LNCaP clone FGC (cell line): ENCODE results near the gene TAF4.
"Not testable (repeated sequence)": the region's sequence is repeated elsewhere in the genome, so short reads cannot be mapped to it uniquely, and the experiment has no call there.

Experiments
- DNase-seq: peaks from one replicate; pipeline ENCODE4 v3.0.0-alpha.2; 2011; ENCODE audit warnings: low read depth
- H3K4me3 ChIP-seq: 2 replicates; pipeline ENCODE4 v1.5.1; 2011; ENCODE audit warnings: mild to moderate bottlenecking, low read depth, low read length, control low read depth
- TF ChIP-seq, protein P1 (sequence below): IDR thresholded peaks from 2 replicates; pipeline ENCODE4 v1.5.1; 2012; ENCODE audit warnings: mild to moderate bottlenecking; ENCODE audit not compliant: control insufficient read depth, insufficient read depth; ENCODE audit errors: extremely low read depth

The TAF4 gene

DNA sequence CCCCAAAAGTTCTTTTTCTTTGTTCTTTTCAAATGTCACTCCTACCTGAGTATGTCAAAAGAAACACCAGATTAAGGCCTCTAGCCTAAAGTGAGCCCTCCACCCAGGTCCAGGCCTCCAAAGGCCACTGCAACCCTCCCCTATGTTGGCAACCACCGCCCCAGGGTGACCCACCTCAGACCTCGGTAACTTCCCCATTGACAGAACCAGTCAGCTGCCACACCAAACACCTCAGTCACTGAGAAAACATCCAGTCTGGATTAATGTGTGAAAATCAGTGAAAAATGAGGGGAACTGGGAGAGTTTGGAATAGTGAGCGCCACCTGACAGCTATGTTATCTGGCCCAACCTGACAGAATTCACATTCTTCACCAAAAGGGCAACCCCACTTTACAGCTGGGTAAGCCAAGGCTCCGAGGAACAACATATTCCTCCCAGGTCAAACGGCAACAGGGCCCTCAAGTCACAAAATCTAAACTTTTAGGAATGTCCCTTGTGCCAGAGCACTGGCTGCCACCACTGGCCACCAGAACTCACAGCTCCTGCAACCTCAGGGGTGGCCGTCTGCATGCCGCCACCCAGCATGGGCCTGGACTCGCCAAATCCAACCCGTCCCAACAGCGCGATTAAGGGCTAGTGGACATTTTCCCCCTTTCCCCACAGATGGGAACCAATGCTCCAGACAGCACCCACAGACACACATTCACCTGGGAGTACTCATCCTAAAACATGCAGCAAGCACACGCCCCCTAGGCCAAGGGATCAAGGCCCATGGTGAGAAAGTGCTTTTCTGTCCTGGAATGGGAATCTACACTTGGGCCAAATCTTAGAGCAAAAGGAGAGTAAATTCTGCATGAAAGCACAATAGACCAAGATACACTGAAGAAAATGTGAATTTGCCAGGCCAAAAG lies 4.8 kb downstream of the TAF4 start:
- no peak for DNase-seq
- TF ChIP-seq, protein P1, sequence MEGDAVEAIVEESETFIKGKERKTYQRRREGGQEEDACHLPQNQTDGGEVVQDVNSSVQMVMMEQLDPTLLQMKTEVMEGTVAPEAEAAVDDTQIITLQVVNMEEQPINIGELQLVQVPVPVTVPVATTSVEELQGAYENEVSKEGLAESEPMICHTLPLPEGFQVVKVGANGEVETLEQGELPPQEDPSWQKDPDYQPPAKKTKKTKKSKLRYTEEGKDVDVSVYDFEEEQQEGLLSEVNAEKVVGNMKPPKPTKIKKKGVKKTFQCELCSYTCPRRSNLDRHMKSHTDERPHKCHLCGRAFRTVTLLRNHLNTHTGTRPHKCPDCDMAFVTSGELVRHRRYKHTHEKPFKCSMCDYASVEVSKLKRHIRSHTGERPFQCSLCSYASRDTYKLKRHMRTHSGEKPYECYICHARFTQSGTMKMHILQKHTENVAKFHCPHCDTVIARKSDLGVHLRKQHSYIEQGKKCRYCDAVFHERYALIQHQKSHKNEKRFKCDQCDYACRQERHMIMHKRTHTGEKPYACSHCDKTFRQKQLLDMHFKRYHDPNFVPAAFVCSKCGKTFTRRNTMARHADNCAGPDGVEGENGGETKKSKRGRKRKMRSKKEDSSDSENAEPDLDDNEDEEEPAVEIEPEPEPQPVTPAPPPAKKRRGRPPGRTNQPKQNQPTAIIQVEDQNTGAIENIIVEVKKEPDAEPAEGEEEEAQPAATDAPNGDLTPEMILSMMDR, result no peak
- no peak overlapping the region for H3K4me3 ChIP-seq

DNA sequence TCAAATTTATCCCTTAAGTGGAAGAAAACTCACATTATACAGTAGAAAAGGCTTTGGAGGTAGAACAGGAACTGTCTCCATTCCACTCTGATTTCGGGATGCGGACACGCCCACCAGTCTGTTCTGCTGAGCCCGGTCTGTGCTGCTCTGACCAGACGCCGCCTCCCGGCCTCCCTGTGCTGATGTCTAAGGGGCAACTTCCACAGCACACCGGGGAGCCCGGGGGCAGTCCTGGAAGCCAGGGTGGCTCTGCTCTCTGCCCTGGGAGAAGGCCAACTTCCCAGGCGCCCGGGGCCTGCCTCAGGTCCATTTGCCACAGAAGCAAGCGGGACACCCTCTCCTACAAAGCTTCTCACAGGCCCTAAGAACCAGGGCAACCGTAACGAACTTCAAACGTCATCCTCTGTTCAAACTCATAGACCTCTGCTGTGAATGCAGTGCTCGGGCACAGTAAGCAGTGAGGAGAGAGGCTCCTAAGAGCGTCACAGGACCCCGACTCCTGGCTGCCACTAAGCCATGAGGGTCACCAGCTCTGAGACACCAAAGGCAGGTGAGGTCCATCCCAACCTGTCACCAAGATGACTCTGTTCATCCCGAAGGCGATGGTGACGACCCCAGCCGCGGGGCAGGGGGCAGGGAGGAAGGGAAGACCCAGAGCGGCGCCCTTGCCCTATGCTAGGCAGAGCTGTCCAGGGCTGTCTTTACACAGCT lies 5.6 kb downstream of the TAF4 start:
- DNase-seq, result no peak
- TF ChIP-seq, protein P1, result no peak
- H3K4me3 ChIP-seq, result no peak overlapping the region

DNA sequence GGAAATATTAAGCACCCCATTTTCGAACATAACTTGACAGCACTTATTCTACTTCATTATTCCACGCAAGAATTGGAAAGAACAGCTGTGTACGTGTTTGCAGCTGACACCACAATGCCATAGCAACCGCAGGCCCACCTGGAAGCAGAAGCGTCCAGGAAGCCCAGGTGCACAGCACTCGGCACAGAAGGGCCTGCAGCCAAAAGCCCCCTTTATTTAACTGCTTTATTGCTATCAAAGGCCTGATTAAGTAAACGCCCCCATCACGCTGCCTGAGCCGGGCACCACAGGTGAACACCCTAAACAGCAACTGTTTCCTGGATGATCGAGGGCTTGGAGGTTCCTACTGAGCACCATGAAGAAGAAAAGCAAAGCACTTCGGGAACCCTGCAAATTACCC lies 6.3 kb downstream of the TAF4 start:
- no peak overlapping the region for H3K4me3 ChIP-seq
- no peak for DNase-seq
- TF ChIP-seq, protein P1, result no peak

DNA sequence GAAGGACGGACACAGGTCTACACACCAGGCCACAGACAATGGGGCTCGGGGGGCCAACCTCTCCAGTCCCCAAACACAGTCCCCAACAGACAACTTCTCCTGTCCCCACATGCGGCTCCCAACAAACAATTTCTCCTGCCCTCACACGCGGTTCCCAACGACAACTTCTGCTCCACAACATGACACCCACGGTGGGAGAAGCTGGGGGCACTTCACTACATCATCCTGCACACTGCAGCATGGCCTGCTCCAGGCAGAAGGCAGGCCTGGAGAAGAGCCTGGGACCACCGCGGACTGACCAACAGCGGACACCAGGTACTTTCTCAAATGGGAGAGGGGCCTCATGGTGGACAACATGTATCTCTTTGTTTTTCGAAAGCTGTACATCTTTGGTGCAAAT lies 6.7 kb downstream of the TAF4 start:
- no peak for DNase-seq
- TF ChIP-seq, protein P1, result no peak
- no peak overlapping the region for H3K4me3 ChIP-seq

DNA sequence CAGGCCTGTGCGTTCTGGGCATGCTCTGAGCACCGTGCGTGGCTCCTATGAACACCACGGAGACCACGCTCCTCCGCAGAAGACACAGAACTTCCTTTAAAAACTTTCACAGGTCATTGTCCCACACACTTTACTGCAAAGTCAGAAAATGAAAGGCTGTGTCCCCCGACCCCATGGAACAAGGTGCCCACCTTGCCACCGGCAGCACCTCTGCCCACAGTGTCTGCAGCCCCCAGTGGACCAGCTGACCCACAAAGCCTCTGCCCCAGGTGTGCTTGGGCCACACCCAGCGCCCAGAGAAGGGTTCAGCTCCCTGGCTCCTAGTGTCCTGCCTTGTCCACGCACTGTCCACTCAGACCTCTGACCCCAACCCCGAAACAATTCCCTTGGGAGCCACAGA lies 8.7 kb downstream of the TAF4 start:
- TF ChIP-seq, protein P1, result no peak
- no peak overlapping the region for H3K4me3 ChIP-seq
- no peak for DNase-seq

DNA sequence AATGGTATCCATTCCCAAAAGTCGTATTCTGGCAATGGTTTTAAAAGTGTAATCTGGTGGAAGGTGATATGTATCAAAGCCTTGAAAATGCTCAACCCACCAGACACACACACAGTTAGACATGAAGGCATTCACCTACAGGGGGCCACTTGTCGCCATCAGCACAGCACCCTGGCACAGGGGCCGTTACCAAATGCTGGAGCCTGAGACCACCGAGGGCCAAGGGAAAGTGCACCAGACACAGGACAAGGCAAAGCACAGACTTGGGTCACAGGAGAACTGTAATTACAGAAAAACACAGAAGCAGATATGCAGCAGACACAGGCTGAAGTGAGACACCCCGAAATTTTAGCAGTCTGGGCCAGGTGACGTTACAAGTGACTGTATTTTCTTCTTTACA lies 9.3 kb downstream of the TAF4 start:
- TF ChIP-seq, protein P1, result no peak
- no peak for DNase-seq
- H3K4me3 ChIP-seq, result no peak overlapping the region

DNA sequence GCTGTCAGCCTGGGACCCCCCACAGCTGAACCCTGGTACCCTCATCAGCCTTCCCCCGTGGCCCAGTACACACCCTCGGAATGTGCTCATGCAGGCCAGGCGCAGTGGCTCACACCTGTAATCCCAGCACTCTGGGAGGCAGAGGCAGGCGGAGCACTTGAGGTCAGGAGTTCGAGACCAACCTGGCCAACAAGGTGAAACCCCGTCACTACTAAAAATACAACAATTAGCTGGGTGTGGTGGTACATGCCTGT lies 9.9 kb downstream of the TAF4 start:
- H3K4me3 ChIP-seq, DNase-seq: not testable (repeated sequence)
